ENCODE measurements around the gene HTRA3.
A peak's percentile ranks its signal among the peaks of the same experiment; 100 is the strongest.

Gene HTRA3

GRCh38 chr4:8269535-8270417, at the start of gene HTRA3:
HTRA3 (plus strand) TSS chr4:8269754; CDS start chr4:8269969, 215 bp downstream.
- TF ChIP-seq ZNF274 (IDR thresholded peaks at IDR 0.05; ENCODE audit: low read depth, low read length) (no peak), SUZ12 (IDR thresholded peaks at IDR 0.05; ENCODE audit: extremely low read depth, insufficient read depth, insufficient read length) (peak; percentile 66), YY1 (IDR thresholded peaks at IDR 0.05; ENCODE audit: insufficient read depth, insufficient read length) (no peak)
- no peaks in the 10 kb centered on the region for H3K36me3 ChIP-seq (ENCODE audit: insufficient read depth, insufficient read length, low read length)
- peak; percentile 33 for DNase-seq (ENCODE audit: low read depth, low spot score)
- peaks cover 16% of the 10 kb centered on the region for H3K4me1 ChIP-seq (ENCODE audit: insufficient read depth, insufficient read length)
- peaks cover 35% of the 10 kb centered on the region for H3K27me3 ChIP-seq (ENCODE audit: insufficient read depth, insufficient read length)
- no peaks in the 10 kb centered on the region for H3K9me3 ChIP-seq (ENCODE audit: insufficient read depth, low read length)
- H3K9ac ChIP-seq (ENCODE audit: insufficient read length, low read depth) = peak within 1 kb of the TSS; percentile 81
- H3K4me3 ChIP-seq (ENCODE audit: insufficient read length, low read depth) = peak within 1 kb of the TSS; percentile 56

- Histone ChIP-seq H3K4me1 (ENCODE audit: insufficient read depth, insufficient read length) (peaks cover 15% of the 10 kb centered on the region), H3K9ac (ENCODE audit: insufficient read length, low read depth) (no peak overlapping the region), H3K27me3 (ENCODE audit: insufficient read depth, insufficient read length) (no peaks in the 10 kb centered on the region), H3K9me3 (ENCODE audit: insufficient read depth, low read length) (no peaks in the 10 kb centered on the region), H3K4me3 (ENCODE audit: insufficient read length, low read depth) (no peak overlapping the region), H3K36me3 (ENCODE audit: insufficient read depth, insufficient read length, low read length) (no peaks in the 10 kb centered on the region)
- TF ChIP-seq SUZ12 (IDR thresholded peaks at IDR 0.05; ENCODE audit: extremely low read depth, insufficient read depth, insufficient read length) (no peak), YY1 (IDR thresholded peaks at IDR 0.05; ENCODE audit: insufficient read depth, insufficient read length) (no peak)
- DNase-seq (ENCODE audit: low read depth, low spot score) = no peak
Observed at GRCh38 chr4:8220661-8221450, 48.7 kb upstream of the HTRA3 start.

- DNase-seq (ENCODE audit: low read depth, low spot score) = no peak
- H3K9me3 ChIP-seq (ENCODE audit: insufficient read depth, low read length) = no peaks in the 10 kb centered on the region
- no peak overlapping the region for H3K9ac ChIP-seq (ENCODE audit: insufficient read length, low read depth)
- H3K4me1 ChIP-seq (ENCODE audit: insufficient read depth, insufficient read length) = peaks cover 11% of the 10 kb centered on the region
- no peak for TF ChIP-seq YY1 (IDR thresholded peaks at IDR 0.05; ENCODE audit: insufficient read depth, insufficient read length)
- no peak for TF ChIP-seq ZNF274 (IDR thresholded peaks at IDR 0.05; ENCODE audit: low read depth, low read length)
- TF ChIP-seq SUZ12 (IDR thresholded peaks at IDR 0.05; ENCODE audit: extremely low read depth, insufficient read depth, insufficient read length) = no peak
- no peaks in the 10 kb centered on the region for H3K27me3 ChIP-seq (ENCODE audit: insufficient read depth, insufficient read length)
- no peak overlapping the region for H3K4me3 ChIP-seq (ENCODE audit: insufficient read length, low read depth)
- H3K36me3 ChIP-seq (ENCODE audit: insufficient read depth, insufficient read length, low read length) = no peaks in the 10 kb centered on the region
Observed at GRCh38 chr4:8221476-8221875, 48.1 kb upstream of the HTRA3 start.

GRCh38 chr4:8221985-8222384, 47.6 kb upstream of the HTRA3 start:
- no peak for TF ChIP-seq YY1 (IDR thresholded peaks at IDR 0.05; ENCODE audit: insufficient read depth, insufficient read length)
- no peak for TF ChIP-seq SUZ12 (IDR thresholded peaks at IDR 0.05; ENCODE audit: extremely low read depth, insufficient read depth, insufficient read length)
- no peak for TF ChIP-seq ZNF274 (IDR thresholded peaks at IDR 0.05; ENCODE audit: low read depth, low read length)
- H3K27me3 ChIP-seq (ENCODE audit: insufficient read depth, insufficient read length) = no peaks in the 10 kb centered on the region
- no peak for DNase-seq (ENCODE audit: low read depth, low spot score)
- H3K9ac ChIP-seq (ENCODE audit: insufficient read length, low read depth) = no peak overlapping the region
- no peak overlapping the region for H3K4me3 ChIP-seq (ENCODE audit: insufficient read length, low read depth)
- peaks cover 12% of the 10 kb centered on the region for H3K4me1 ChIP-seq (ENCODE audit: insufficient read depth, insufficient read length)
- H3K9me3 ChIP-seq (ENCODE audit: insufficient read depth, low read length) = no peaks in the 10 kb centered on the region
- no peaks in the 10 kb centered on the region for H3K36me3 ChIP-seq (ENCODE audit: insufficient read depth, insufficient read length, low read length)

- TF ChIP-seq SUZ12 (IDR thresholded peaks at IDR 0.05; ENCODE audit: extremely low read depth, insufficient read depth, insufficient read length) = no peak
- TF ChIP-seq ZNF274 (IDR thresholded peaks at IDR 0.05; ENCODE audit: low read depth, low read length) = no peak
- TF ChIP-seq YY1 (IDR thresholded peaks at IDR 0.05; ENCODE audit: insufficient read depth, insufficient read length) = no peak
- peaks cover 20% of the 10 kb centered on the region for H3K4me1 ChIP-seq (ENCODE audit: insufficient read depth, insufficient read length)
- no peak overlapping the region for H3K4me3 ChIP-seq (ENCODE audit: insufficient read length, low read depth)
- no peaks in the 10 kb centered on the region for H3K27me3 ChIP-seq (ENCODE audit: insufficient read depth, insufficient read length)
- H3K9ac ChIP-seq (ENCODE audit: insufficient read length, low read depth) = no peak overlapping the region
- no peaks in the 10 kb centered on the region for H3K9me3 ChIP-seq (ENCODE audit: insufficient read depth, low read length)
- no peak for DNase-seq (ENCODE audit: low read depth, low spot score)
- no peaks in the 10 kb centered on the region for H3K36me3 ChIP-seq (ENCODE audit: insufficient read depth, insufficient read length, low read length)
Observed at GRCh38 chr4:8222609-8223388, 46.8 kb upstream of the HTRA3 start.

GRCh38 chr4:8224267-8224974, 45.1 kb upstream of the HTRA3 start:
- Histone ChIP-seq H3K36me3 (ENCODE audit: insufficient read depth, insufficient read length, low read length) (no peaks in the 10 kb centered on the region), H3K9me3 (ENCODE audit: insufficient read depth, low read length) (no peaks in the 10 kb centered on the region), H3K27me3 (ENCODE audit: insufficient read depth, insufficient read length) (no peaks in the 10 kb centered on the region), H3K4me1 (ENCODE audit: insufficient read depth, insufficient read length) (peaks cover 28% of the 10 kb centered on the region), H3K9ac (ENCODE audit: insufficient read length, low read depth) (no peak overlapping the region), H3K4me3 (ENCODE audit: insufficient read length, low read depth) (no peak overlapping the region)
- TF ChIP-seq YY1 (IDR thresholded peaks at IDR 0.05; ENCODE audit: insufficient read depth, insufficient read length) = no peak
- TF ChIP-seq ZNF274 (IDR thresholded peaks at IDR 0.05; ENCODE audit: low read depth, low read length) = no peak
- TF ChIP-seq SUZ12 (IDR thresholded peaks at IDR 0.05; ENCODE audit: extremely low read depth, insufficient read depth, insufficient read length) = no peak
- DNase-seq (ENCODE audit: low read depth, low spot score) = no peak

All from NT2/D1 (cell line).